Left kidney (tissue), 2 donors: Measurements from ENCODE around the gene RBM47. TPM values are rescaled to one million over a fixed set of nuclear protein-coding genes. Genes with fewer than 3 reads are reported as not detected.
A peak's percentile ranks its signal among the peaks of the same experiment; 100 is the strongest.
"Not testable (repeated sequence)": the region's sequence is repeated elsewhere in the genome, so short reads cannot be mapped to it uniquely, and the experiment has no call there.

Source experiments
- DNase-seq: peaks from one replicate; pipeline ENCODE4 v3.0.0-alpha.2; 2013
- polyA plus RNA-seq: library from polyadenylated mRNA; unstranded; fragments of 120-200 nt; gene quantifications from one replicate; pipeline ENCODE4 v1.2.1, GENCODE V29; 2013; ENCODE audit not compliant: insufficient read length

RBM47 gene
- polyA plus RNA-seq, 1 donor = 86.9 TPM

GRCh38 chr4:40564004-40564403 lies 65.7 kb downstream of the RBM47 start:
- no peak for DNase-seq

DNA sequence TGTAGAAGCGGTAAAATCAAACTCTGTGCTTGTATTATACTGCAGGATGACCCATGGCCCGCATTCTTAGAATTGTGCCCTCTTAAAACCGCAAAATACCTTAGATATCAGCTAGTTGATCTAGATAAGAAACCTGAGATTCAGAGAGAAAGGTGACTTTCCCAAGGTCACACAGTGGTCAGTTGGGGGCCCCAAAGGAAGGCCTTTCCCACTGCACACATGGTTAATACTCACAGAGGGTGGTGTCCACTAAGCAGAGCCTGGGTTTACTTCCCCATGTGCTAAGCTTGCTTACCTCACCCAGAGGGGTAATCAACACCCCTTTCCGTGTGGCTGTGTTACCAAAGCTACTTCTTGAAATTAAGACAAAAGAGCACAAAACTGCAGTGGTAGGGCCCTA lies 66.3 kb downstream of the RBM47 start:
- no peak for DNase-seq

DNA sequence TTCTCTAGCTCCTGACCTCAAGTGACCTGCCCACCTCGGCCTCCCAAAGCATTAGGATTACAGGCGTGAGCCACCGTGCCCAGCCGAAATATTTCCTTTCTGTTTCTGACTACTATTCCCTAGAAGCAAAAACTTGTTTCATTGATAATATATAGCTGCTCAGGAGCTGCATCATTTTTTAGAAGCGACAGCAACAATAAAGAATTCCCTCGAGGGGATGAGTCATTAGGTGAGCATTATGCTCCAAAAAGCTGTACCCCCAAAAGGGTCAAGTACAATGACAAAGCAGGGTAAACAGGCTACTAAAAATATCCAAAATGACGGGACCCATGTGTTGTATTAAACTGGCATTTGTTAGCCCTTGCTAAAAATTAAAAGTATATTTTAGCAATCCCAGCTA lies 67.0 kb downstream of the RBM47 start:
- no peak for DNase-seq

DNA sequence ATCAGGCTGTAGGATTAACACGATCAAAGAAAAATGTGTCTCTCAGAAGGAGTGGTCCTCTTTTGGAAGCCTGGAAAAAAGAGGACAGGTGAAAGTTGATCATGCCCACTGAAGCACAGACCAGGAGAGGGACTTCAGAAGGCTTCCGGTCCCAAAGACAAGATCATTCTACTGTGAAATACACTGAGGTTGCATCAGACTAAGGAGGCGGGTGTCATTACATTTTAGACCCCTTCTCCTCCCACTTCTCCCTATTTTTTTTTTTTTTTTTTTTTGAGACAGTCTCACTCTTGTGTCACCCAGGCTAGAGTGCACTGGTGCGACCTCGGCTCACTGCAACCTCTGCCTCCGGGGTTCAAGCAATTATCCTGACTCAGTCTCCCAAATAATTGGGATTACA lies 67.5 kb downstream of the RBM47 start:
- DNase-seq = no peak

GRCh38 chr4:40561543-40562177 lies 68.0 kb downstream of the RBM47 start:
- DNase-seq = not testable (repeated sequence)

GRCh38 chr4:40559585-40560465 lies 69.8 kb downstream of the RBM47 start:
- DNase-seq = no peak

- no peak for DNase-seq
Measured at GRCh38 chr4:40557736-40558135, 71.9 kb downstream of the RBM47 start.

- DNase-seq = no peak
Measured at GRCh38 chr4:40555176-40555900, 74.3 kb downstream of the RBM47 start.

DNA sequence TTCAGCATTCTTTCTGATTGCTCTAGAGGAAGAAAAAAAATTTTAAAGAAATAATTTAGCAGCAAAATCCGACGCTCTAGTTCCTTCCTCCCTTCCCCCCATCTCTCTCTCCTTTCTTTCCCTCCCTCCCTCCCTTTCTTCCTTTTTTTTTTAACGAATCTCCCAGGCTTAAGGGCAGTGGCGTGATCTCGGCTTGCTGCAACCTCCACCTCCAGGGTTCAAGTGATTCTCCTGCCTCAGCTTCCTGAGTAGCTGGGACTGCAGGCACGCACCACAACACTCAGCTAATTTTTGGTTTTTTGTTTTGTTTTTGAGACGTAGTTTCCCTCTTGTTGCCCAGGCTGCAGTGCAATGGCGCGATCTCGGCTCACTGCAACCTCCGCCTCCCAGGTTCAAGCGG lies 75.0 kb downstream of the RBM47 start:
- not testable (repeated sequence) for DNase-seq

GRCh38 chr4:40553995-40554394 lies 75.7 kb downstream of the RBM47 start:
- DNase-seq = no peak

- no peak for DNase-seq
Measured at GRCh38 chr4:40552536-40552935, 77.1 kb downstream of the RBM47 start.

DNA sequence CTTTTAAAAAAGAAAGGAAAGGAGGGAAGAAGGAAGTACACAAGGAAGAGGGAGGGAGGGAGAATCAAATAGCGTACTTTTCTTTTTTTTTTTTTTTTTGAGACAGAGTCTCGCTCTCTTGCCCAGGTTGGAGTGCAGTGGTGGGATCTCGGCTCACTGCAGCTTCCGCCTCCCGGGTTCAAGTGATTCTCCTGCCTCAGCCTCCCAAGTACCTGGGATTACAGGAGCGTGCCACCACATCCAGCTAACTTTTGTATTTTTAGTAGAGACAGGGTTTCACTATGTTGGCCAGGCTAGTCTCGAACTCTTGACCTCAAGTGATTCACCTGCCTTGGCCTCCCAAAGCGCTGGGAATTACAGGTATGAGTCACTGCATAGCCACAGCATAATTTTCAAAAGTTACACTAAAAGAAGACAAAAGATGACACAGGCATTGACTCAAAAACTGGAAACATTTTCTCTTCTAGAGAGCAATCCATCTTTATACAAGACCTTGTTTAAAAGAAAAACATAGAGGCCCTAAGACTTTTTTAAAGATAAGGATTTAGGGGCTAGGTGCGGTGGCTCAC lies 78.0 kb downstream of the RBM47 start:
- not testable (repeated sequence) for DNase-seq

- peak; percentile 40 for DNase-seq
Measured at GRCh38 chr4:40550948-40551462, 78.7 kb downstream of the RBM47 start.

- DNase-seq = no peak
Measured at GRCh38 chr4:40550196-40550595, 79.5 kb downstream of the RBM47 start.

DNA sequence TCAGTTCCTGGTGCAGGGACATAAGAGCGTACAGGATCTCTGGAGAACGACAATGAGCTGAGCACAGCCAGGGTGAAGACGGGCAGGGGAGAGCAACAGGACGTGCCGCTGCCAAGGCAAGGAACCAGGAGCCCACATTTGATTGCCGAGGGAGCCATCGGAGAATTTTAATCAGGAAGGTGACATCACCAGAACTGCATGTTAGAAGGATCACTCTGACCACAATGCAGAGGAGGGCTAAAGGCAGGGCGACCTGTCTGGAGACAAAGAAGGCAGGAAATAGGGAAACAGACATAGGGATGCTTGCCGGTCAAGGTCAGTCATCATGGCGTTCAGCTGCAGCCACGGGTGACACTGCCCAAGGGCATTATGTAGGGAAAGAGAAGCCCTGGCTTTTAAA lies 81.4 kb downstream of the RBM47 start:
- no peak for DNase-seq

DNA sequence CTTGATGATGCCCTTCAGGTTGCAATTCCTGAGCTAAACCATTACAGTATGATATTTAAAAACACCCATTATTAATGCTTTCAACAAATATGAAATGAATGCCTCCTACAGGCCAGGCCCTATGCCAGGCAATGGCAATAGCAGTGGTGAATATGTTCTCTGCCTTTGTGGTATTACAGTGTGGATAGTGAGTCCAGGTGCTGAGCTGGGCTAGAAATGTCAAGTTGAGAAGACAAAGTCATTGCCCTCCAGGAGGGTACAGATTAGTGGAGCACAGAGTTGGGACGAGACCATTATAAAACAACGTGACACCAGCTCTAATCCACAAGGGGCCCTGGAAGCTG lies 81.9 kb downstream of the RBM47 start:
- DNase-seq = no peak

GRCh38 chr4:40546969-40547788 lies 82.5 kb downstream of the RBM47 start:
- DNase-seq = no peak

DNA sequence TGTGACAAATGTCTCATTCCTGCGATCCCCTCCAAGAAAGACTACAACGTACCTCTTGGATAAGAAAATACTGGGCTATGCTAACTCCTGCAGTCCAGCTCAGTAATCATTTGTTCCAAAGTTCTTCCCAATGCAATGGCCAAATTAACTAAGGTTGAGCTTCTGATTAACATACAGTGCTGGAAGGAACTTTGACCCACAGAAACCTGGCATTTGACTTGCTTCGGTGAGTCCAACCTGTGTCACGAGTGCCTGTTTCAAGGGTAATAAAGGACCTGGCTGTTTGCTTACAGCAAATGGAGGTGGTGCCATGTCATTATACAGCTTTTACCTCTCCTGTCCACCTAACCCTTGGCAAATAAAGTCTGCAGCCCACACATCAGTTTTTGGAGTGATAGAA lies 83.2 kb downstream of the RBM47 start:
- DNase-seq = peak; percentile 52

DNA sequence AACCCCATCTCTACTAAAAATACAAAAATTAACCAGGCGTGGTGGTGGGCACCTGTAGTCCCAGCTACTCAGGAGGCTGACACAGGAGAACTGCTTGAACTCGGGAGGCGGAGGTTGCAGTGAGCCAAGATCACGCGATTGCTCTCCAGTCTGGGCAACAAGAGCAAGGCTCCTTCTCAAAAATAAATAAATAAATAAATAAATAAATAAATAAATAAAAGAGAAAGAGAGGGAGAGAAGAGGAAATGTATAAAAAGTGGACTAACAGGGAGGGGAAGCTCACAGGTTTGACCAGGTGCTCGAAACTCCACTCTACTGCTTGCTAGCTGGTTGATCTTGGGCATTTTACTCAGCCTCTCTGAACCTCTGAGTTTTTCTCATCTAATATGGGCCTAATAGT lies 84.2 kb downstream of the RBM47 start:
- DNase-seq = not testable (repeated sequence)

- DNase-seq = no peak
Measured at GRCh38 chr4:40544221-40544620, 85.4 kb downstream of the RBM47 start.

DNA sequence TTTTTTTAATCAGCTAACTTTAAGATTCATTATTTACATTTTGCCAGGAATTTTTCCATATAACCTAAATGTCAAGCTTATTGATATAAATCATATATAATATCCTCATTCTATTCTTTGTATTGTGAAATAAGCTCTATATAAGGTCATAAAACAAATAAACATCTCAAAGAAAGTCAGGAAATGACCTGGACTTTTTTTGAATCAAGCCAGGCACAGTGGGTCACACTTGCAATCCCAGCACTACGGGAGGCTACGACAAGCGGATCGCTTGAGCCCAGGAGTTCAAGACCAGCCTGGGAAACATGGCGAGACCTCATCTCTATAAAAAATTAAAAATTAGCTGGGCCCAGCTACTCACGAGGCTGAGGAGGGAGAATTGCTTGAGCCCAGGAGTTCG lies 88.9 kb downstream of the RBM47 start:
- no peak for DNase-seq

DNA sequence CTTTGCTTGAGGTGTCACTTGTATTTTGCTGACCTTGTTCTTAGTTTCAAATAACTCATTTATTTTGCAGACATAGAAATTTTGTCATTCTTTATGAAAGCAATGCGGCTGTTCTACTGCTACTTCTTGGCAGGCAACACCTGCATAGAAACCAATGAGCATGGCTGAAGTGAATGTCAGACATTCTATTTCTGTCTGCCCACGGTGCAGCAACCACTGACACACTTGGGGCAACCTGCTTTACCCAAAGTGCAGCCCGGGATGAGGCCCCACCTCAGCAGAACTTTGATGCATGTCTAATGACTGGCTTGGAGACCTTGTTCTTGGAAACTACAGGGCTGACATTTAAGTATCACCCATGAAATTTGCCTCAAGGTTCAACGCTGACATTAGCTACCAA lies 93.6 kb downstream of the RBM47 start:
- no peak for DNase-seq
